GM12878 (cell line): ENCODE results near the gene MARS1. TPM values are rescaled to one million over a fixed set of nuclear protein-coding genes. Genes with fewer than 3 reads are reported as not detected.
A peak's percentile ranks its signal among the peaks of the same experiment; 100 is the strongest.
"Not testable (repeated sequence)": the region's sequence is repeated elsewhere in the genome, so short reads cannot be mapped to it uniquely, and the experiment has no call there.

Source experiments
- ATAC-seq: fragments of 200-7000 bp; cut with Tn5 transposase; 3 replicates; pipeline ENCODE4 v1.9.1; 2020; ENCODE audit warnings: mild to moderate bottlenecking, moderate library complexity
- BruUV-seq: library from RNA; stranded (reverse); fragments of 400-500 nt; replicated peaks from 2 replicates; lab custom pipeline; 2021; lab: Mats Ljungman, UMichigan
- CTCF ChIA-PET: fragments of 300-600 bp; sonication (Branson Sonifier 250); formaldehyde crosslinking; extraction: SDS; loops from one replicate; lab custom pipeline; 2021; ENCODE audit warnings: inconsistent platforms; lab: Yijun Ruan, JAX
- POLR2A ChIA-PET: fragments of 350-600 bp; formaldehyde crosslinking; extraction: SDS; loops from one replicate; lab custom pipeline; 2021; ENCODE audit warnings: inconsistent platforms; lab: Charles Lee
- RAD21 ChIA-PET: fragments of 300-600 bp; sonication (Branson Sonifier 250); formaldehyde crosslinking; loops from one replicate; lab custom pipeline; 2023; ENCODE audit warnings: antibody characterized with exemption; ENCODE audit not compliant: unreplicated experiment; lab: Charles Lee
- SMC1A ChIA-PET: fragments of 300-600 bp; sonication (Branson Sonifier 250); formaldehyde crosslinking; loops from one replicate; lab custom pipeline; 2023; ENCODE audit not compliant: unreplicated experiment, uncharacterized antibody; lab: Charles Lee
- DNase-seq: peaks from one replicate; pipeline ENCODE4 v3.0.0-alpha.2; 2011; ENCODE audit warnings: low read depth, low spot score
- FAIRE-seq: peaks from 3 replicates; lab custom pipeline; 2011; peaks lifted over from hg19 to GRCh38; lab: Jason Lieb, UNC
- H2AFZ ChIP-seq: 2 replicates; pipeline ENCODE4 v1.6.0; 2011; ENCODE audit warnings: low read depth, low read length, control low read depth; ENCODE audit not compliant: control insufficient read depth
- H3K27ac ChIP-seq: 2 replicates; pipeline ENCODE4 v1.5.1; 2011; ENCODE audit warnings: control low read depth; ENCODE audit not compliant: control insufficient read depth, insufficient read depth
- H3K27me3 ChIP-seq, 2 experiments: replicated peaks in 1 of 2; 2 replicates each; pipeline versions ENCODE4 v1.6.0 to v1.6.1; 2011; ENCODE audit warnings: low read length in 1 of 2; ENCODE audit not compliant: control insufficient read depth in 2 of 2, insufficient read depth in 2 of 2
- H3K36me3 ChIP-seq, 2 experiments: 2 replicates each; pipeline ENCODE4 v1.5.1; 2011; ENCODE audit warnings: low read length in 1 of 2; ENCODE audit not compliant: control insufficient read depth in 2 of 2, insufficient read depth in 2 of 2
- H3K4me1 ChIP-seq: 2 replicates; pipeline ENCODE4 v1.6.1; 2011; ENCODE audit warnings: mild to moderate bottlenecking, low read length, moderate library complexity, mixed read lengths; ENCODE audit not compliant: control insufficient read depth, insufficient read depth
- H3K4me2 ChIP-seq: 2 replicates; pipeline ENCODE4 v1.6.0; 2011; ENCODE audit warnings: control low read depth; ENCODE audit not compliant: control insufficient read depth, insufficient read depth
- H3K4me3 ChIP-seq: fragments of 200-600 bp; sonication (generic); 2 replicates; pipeline ENCODE4 v1.5.1; 2016
- H3K79me2 ChIP-seq: 2 replicates; pipeline ENCODE4 v1.6.0; 2011; ENCODE audit warnings: low read length; ENCODE audit not compliant: control insufficient read depth, insufficient read depth
- H3K9ac ChIP-seq: 2 replicates; pipeline ENCODE4 v1.8.0; 2011; ENCODE audit warnings: low read length, control low read depth, mixed read lengths; ENCODE audit not compliant: control insufficient read depth, insufficient read depth
- H3K9me3 ChIP-seq: replicated peaks from 3 replicates; pipeline ENCODE4 v1.5.1; 2011; ENCODE audit warnings: mild to moderate bottlenecking, low read length; ENCODE audit not compliant: control insufficient read depth, insufficient read depth
- H4K20me1 ChIP-seq: 2 replicates; pipeline ENCODE4 v1.6.0; 2011; ENCODE audit not compliant: control insufficient read depth, insufficient read depth
- CTCF ChIP-seq, 3 experiments: IDR thresholded peaks in 2 of 3; conservative IDR thresholded peaks in 1 of 3; 2 replicates each; pipeline ENCODE4 v1.5.1; 2011; ENCODE audit warnings: low read depth in 3 of 3, low read length in 3 of 3, mild to moderate bottlenecking in 3 of 3, control low read depth in 2 of 3, moderate library complexity in 2 of 3, inconsistent platforms in 1 of 3, mixed read lengths in 1 of 3; ENCODE audit not compliant: control insufficient read depth in 2 of 3, insufficient read depth in 1 of 3; ENCODE audit errors: extremely low read depth in 1 of 3
- PKNOX1 ChIP-seq: fragments of 450-650 bp; IDR thresholded peaks from 2 replicates; pipeline ENCODE4 v1.6.1; 2016; ENCODE audit warnings: mild to moderate bottlenecking
- TAF1 ChIP-seq: IDR thresholded peaks from 2 replicates; pipeline ENCODE4 v1.6.1; 2011; ENCODE audit warnings: mild to moderate bottlenecking, low read depth, low read length, borderline replicate concordance
- WGBS: methylation state at CpG from one replicate; pipeline ENCODE4 v1.1.6; 2016; ENCODE audit warnings: low lambda C conversion rate; ENCODE audit not compliant: insufficient replicate concordance, insufficient coverage; ENCODE audit errors: missing lambda C conversion rate; 5-methylcytosine and 5-hydroxymethylcytosine counted together
- in situ Hi-C: fragments of 300-500 bp; cut with MboI; formaldehyde crosslinking; loops from 9 replicates; pipeline ENCODE4 v1.14.3; 2018; ENCODE audit warnings: mixed read lengths
- intact Hi-C: fragments of 100-400 bp; cut with micrococcal nuclease; formaldehyde crosslinking; loops from one replicate; pipeline ENCODE4 v1.14.2; 2022; ENCODE audit not compliant: unreplicated experiment
- polyA plus RNA-seq, 11 experiments: library from polyadenylated mRNA; depleted of rRNA in 4 of 11; unstranded in 6 of 11; stranded (reverse) in 5 of 11; fragments of >200 nt; fragmentation: Nextera tagmentation in 4 of 11; fragmentation: Illumina TruSeq in 1 of 11; extraction: Ambion mirVana in 4 of 11; extraction: Trizol in 1 of 11; gene quantifications; 1 replicate in 1 of 11; 2 replicates in 10 of 11; pipeline versions ENCODE4 v1.2.1 to v1.2.3, GENCODE V29; 2011 to 2016; ENCODE audit warnings: inconsistent platforms in 2 of 11, missing spikeins in 2 of 11, low read depth in 1 of 11
- total RNA-seq, 4 experiments: library from RNA; depleted of rRNA in 3 of 4; stranded (reverse); fragments of >200 nt in 3 of 4; fragmentation: Illumina TruSeq in 1 of 4; extraction: Trizol in 1 of 4; gene quantifications; 2 replicates each; pipeline versions ENCODE4 v1.2.1 to v1.2.3, GENCODE V29; 2013 to 2021

The MARS1 gene
- total and polyA plus RNA-seq, 10 of the 15 experiments (the other 5 are each of a cell fraction or from before 2014, with no cell fraction given) = 72.3 to 270 (median 153) TPM

- intact Hi-C loops (no loop called here), in situ Hi-C loops (no loop called here)
- no peak overlapping the region for H3K9ac ChIP-seq
- BruUV-seq = TSS peak; percentile 22
- peaks cover 6% of the 10 kb centered on the region for H3K4me1 ChIP-seq
- peaks cover 17% of the 10 kb centered on the region for H3K79me2 ChIP-seq
- ATAC-seq = peak; percentile 44
- WGBS = 91% methylated on average over 15 of the region's 15 CpGs
- SMC1A ChIA-PET = interaction anchor here (1.1 to 1.2 kb wide), 3 partner anchors 11 to 223 kb away, joined by 3 read pairs; no protein-coding TSS in a partner anchor
- no peak overlapping the region for H3K4me2 ChIP-seq
- H3K9me3 ChIP-seq = no peaks in the 10 kb centered on the region
- H3K27me3 ChIP-seq = no peaks in the 10 kb centered on the region
- H3K36me3 ChIP-seq = peaks cover 6 to 19% of the 10 kb centered on the region in 2 experiments
- H4K20me1 ChIP-seq = no peaks in the 10 kb centered on the region
- no peak overlapping the region for H2AFZ ChIP-seq
- TF ChIP-seq CTCF (IDR thresholded peaks at IDR 0.05 in 2 of 3, conservative IDR thresholded peaks at IDR 0.05 in 1 of 3; ENCODE audit: control insufficient read depth in 2 of 3, extremely low read depth in 1 of 3, insufficient read depth in 1 of 3, low read depth in 3 of 3, low read length in 3 of 3) = peak in 2 of 3 experiments; percentile 23 to 34; a peak in 3 of 6 replicates
- peak; percentile 66 for TF ChIP-seq PKNOX1
- no peak for TF ChIP-seq TAF1
- H3K4me3 ChIP-seq = no peak overlapping the region
- CTCF ChIA-PET = no interaction called here
- RAD21 ChIA-PET = no interaction called here
- H3K27ac ChIP-seq = no peak overlapping the region
- POLR2A ChIA-PET = interaction anchor here (0.6 to 0.8 kb wide), 3 partner anchors 27 to 766 kb away, joined by 4 to 6 read pairs (median 5); no protein-coding TSS in a partner anchor
- no peak for FAIRE-seq
- no peak for DNase-seq
Measured at GRCh38 chr12:57491393-57492280, 3.8 kb downstream of the MARS1 start.

GRCh38 chr12:57495051-57495701 lies 7.3 kb downstream of the MARS1 start:
- H3K9ac ChIP-seq, POLR2A ChIA-PET, CTCF ChIA-PET, H3K4me3 ChIP-seq, H3K79me2 ChIP-seq, H3K4me2 ChIP-seq, FAIRE-seq, H3K27me3 ChIP-seq, RAD21 ChIA-PET, ATAC-seq, H3K27ac ChIP-seq, in situ Hi-C loops, H2AFZ ChIP-seq, SMC1A ChIA-PET, BruUV-seq, H3K9me3 ChIP-seq, DNase-seq, H4K20me1 ChIP-seq, H3K4me1 ChIP-seq, intact Hi-C loops: not testable (repeated sequence)
- 99% methylated on average over 27 of the region's 48 CpGs for WGBS
- H3K36me3 ChIP-seq = peaks cover 6 to 20% of the 10 kb centered on the region in 2 experiments
